Loucy (cell line): ENCODE measurements around the gene TTC7B.

Source experiments
- H2AFZ ChIP-seq: fragments of 200-600 bp; sonication (generic); 2 replicates; pipeline ENCODE4 v1.6.0; 2016; ENCODE audit warnings: antibody characterized with exemption, mild to moderate bottlenecking, low read length, moderate library complexity
- H3F3A ChIP-seq: fragments of 200-600 bp; 2 replicates; pipeline ENCODE4 v1.6.0; 2016; ENCODE audit warnings: antibody characterized with exemption, low read depth, mild to moderate bottlenecking
- H3K27me3 ChIP-seq: fragments of 200-600 bp; sonication (generic); 2 replicates; pipeline ENCODE4 v1.6.1; 2014; ENCODE audit warnings: low read length, mild to moderate bottlenecking; ENCODE audit not compliant: insufficient read depth, poor library complexity, severe bottlenecking
- H3K36me3 ChIP-seq: fragments of 200-600 bp; sonication (generic); 2 replicates; pipeline ENCODE4 v1.6.1; 2016; ENCODE audit warnings: low read length; ENCODE audit not compliant: insufficient read depth
- H3K4me1 ChIP-seq: fragments of 200-600 bp; sonication (generic); 2 replicates; pipeline ENCODE4 v1.5.1; 2014; ENCODE audit warnings: low read length, mild to moderate bottlenecking; ENCODE audit not compliant: insufficient read depth, poor library complexity, severe bottlenecking
- H3K4me2 ChIP-seq: fragments of 200-600 bp; sonication (generic); 2 replicates; pipeline ENCODE4 v1.6.0; 2014; ENCODE audit warnings: antibody characterized with exemption, low read length, low read depth, mild to moderate bottlenecking; ENCODE audit not compliant: poor library complexity, severe bottlenecking
- H3K4me3 ChIP-seq: fragments of 200-600 bp; sonication (generic); 2 replicates; pipeline ENCODE4 v1.5.1; 2014; ENCODE audit warnings: low read length, mild to moderate bottlenecking, mixed read lengths; ENCODE audit not compliant: poor library complexity, severe bottlenecking
- H3K79me2 ChIP-seq: fragments of 200-600 bp; sonication (generic); 2 replicates; pipeline ENCODE4 v1.6.1; 2014; ENCODE audit warnings: low read length; ENCODE audit not compliant: insufficient read depth
- H3K9ac ChIP-seq: fragments of 200-600 bp; sonication (generic); 2 replicates; pipeline ENCODE4 v1.6.0; 2014; ENCODE audit warnings: mild to moderate bottlenecking, low read depth, low read length, moderate library complexity; ENCODE audit not compliant: poor library complexity, severe bottlenecking
- H3K9me2 ChIP-seq: fragments of 200-600 bp; sonication (generic); replicated peaks from 2 replicates; pipeline ENCODE4 v1.6.1; 2016; ENCODE audit warnings: low read depth, low read length, mixed read lengths
- H3K9me3 ChIP-seq: fragments of 200-600 bp; sonication (generic); 2 replicates; pipeline ENCODE4 v1.6.1; 2014; ENCODE audit warnings: mild to moderate bottlenecking, antibody characterized with exemption, low read length, low read depth; ENCODE audit not compliant: insufficient read depth
- H4K20me1 ChIP-seq: fragments of 200-600 bp; sonication (generic); 2 replicates; pipeline ENCODE4 v1.6.0; 2014; ENCODE audit warnings: antibody characterized with exemption, low read length, mild to moderate bottlenecking; ENCODE audit not compliant: insufficient read depth, poor library complexity, severe bottlenecking
- CTCF ChIP-seq: fragments of 200-600 bp; sonication (generic); conservative IDR thresholded peaks from 2 replicates; pipeline ENCODE4 v1.5.1; 2014; ENCODE audit warnings: mild to moderate bottlenecking, antibody characterized with exemption, low read length
- EZH2phosphoT487 ChIP-seq: fragments of 200-600 bp; IDR thresholded peaks from 2 replicates; pipeline ENCODE4 v1.6.1; 2018; ENCODE audit warnings: antibody characterized with exemption, mild to moderate bottlenecking, moderate library complexity, borderline replicate concordance

TTC7B gene

GRCh38 chr14:90538716-90539495 lies 277.3 kb downstream of the TTC7B start:
- Histone ChIP-seq H3K79me2 (no peaks in the 10 kb centered on the region), H2AFZ (no peak overlapping the region), H4K20me1 (no peaks in the 10 kb centered on the region), H3K9me3 (no peaks in the 10 kb centered on the region), H3K9me2 (no peaks in the 10 kb centered on the region), H3K4me3 (no peak overlapping the region), H3K27me3 (no peaks in the 10 kb centered on the region), H3K4me1 (peaks cover 5% of the 10 kb centered on the region), H3K9ac (no peak overlapping the region), H3F3A (no peaks in the 10 kb centered on the region), H3K36me3 (peaks cover 3% of the 10 kb centered on the region; the same call in 1 of the 2 replicates), H3K4me2 (no peak overlapping the region)
- TF ChIP-seq EZH2phosphoT487: no peak
- no peak for TF ChIP-seq CTCF

DNA sequence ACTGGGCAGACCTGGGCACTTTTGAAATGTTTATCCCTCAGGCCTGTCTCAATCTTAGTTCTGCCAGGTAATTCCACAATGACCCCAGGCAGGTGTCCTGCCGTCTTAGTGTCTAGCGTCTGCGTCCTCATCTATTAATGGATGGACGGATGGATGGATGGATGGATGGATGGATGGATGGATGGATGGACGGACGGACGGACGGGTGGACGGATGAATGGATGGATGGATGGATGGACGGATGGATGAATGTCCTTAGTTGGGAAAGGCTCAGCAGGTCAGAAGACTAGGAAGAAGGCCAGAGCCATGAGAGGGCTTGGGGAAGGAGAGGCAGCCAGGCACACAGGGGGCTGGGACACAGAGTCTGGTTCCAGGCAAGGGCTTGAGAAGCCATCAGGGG lies 278.1 kb downstream of the TTC7B start:
- H3K27me3 ChIP-seq: no peaks in the 10 kb centered on the region
- H3K4me2 ChIP-seq: no peak overlapping the region
- H3K9me3 ChIP-seq: no peaks in the 10 kb centered on the region
- peaks cover 8% of the 10 kb centered on the region for H3K4me1 ChIP-seq
- H2AFZ ChIP-seq: no peak overlapping the region
- TF ChIP-seq CTCF (no peak), EZH2phosphoT487 (no peak)
- peaks cover 3% of the 10 kb centered on the region; the same call in 1 of the 2 replicates for H3K36me3 ChIP-seq
- H3K9me2 ChIP-seq: no peaks in the 10 kb centered on the region
- H3K79me2 ChIP-seq: no peaks in the 10 kb centered on the region
- no peaks in the 10 kb centered on the region for H3F3A ChIP-seq
- H4K20me1 ChIP-seq: no peaks in the 10 kb centered on the region
- H3K9ac ChIP-seq: no peak overlapping the region
- no peak overlapping the region for H3K4me3 ChIP-seq

DNA sequence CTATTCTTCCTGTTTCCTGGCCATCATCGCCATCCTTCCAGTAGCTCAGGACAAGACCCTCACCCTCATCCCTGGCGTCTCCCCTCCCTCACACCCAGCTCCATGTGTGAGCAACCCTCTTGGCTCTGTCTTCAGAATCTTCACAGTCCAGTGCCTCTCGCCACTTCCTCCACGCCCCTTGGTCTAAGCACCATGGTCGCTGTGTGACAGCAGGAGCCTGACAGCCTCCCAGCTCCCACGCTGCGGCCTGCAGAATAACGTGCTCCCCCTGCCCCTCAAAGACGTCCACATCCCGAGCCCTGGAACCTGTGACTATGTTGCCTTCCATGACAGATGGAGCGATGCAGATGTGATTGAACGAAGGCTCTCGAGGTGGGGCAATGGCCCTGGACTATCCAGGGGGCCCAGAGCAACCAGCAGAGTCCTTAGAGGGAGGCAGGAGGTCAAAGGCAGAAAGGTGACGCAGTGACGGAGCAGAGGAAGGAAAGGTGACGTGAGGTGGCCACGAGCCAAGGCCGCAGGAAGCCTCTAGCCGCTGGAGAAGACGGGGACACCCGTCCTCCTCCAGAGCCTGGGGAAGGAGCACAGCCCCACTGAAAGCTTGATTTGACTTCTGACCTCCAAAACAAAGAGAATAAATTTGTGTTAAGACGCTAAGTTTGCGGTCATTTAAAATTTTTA lies 279.6 kb downstream of the TTC7B start:
- peaks cover 3% of the 10 kb centered on the region; the same call in 1 of the 2 replicates for H3K36me3 ChIP-seq
- peaks cover 8% of the 10 kb centered on the region for H3K4me1 ChIP-seq

More for the DNA sequence above, 279.6 kb downstream of the TTC7B start:
- Histone ChIP-seq H3K9me2 (no peaks in the 10 kb centered on the region), H3K79me2 (no peaks in the 10 kb centered on the region), H3F3A (no peaks in the 10 kb centered on the region), H3K9me3 (no peaks in the 10 kb centered on the region), H4K20me1 (no peaks in the 10 kb centered on the region), H2AFZ (no peak overlapping the region), H3K4me2 (no peak overlapping the region), H3K9ac (no peak overlapping the region), H3K4me3 (no peak overlapping the region), H3K27me3 (no peaks in the 10 kb centered on the region)
- no peak for TF ChIP-seq CTCF
